PC-9 (cell line): ENCODE measurements around the gene PIBF1. TPM values are rescaled to one million over a fixed set of nuclear protein-coding genes. Genes with fewer than 3 reads are reported as not detected.

Experiments
- BruUV-seq: library from RNA; stranded (reverse); fragments of 400-500 nt; replicated peaks from 2 replicates; lab custom pipeline; 2021; lab: Mats Ljungman, UMichigan
- CTCF ChIA-PET: fragments of 300-600 bp; sonication (Branson Sonifier 250); formaldehyde crosslinking; loops from one replicate; lab custom pipeline; 2022; ENCODE audit warnings: antibody characterized with exemption; lab: Charles Lee
- POLR2A ChIA-PET: fragments of 300-600 bp; sonication (Branson Sonifier 250); formaldehyde crosslinking; loops from one replicate; lab custom pipeline; 2022; ENCODE audit warnings: antibody characterized with exemption; ENCODE audit not compliant: unreplicated experiment; lab: Charles Lee
- DNase-seq, 2 experiments: peaks; one replicate each; pipeline versions ENCODE4 v3.0.0 to v3.0.0-alpha.2; 2015 to 2022; ENCODE audit warnings: mixed read lengths in 1 of 2
- H2AFZ ChIP-seq: fragments of 200-600 bp; sonication (generic); 2 replicates; pipeline ENCODE4 v1.8.1; 2017; ENCODE audit warnings: antibody characterized with exemption
- H3F3A ChIP-seq: fragments of 200-600 bp; sonication (generic); 2 replicates; pipeline ENCODE4 v1.8.1; 2017; ENCODE audit warnings: antibody characterized with exemption, mild to moderate bottlenecking, low read depth; ENCODE audit not compliant: insufficient read depth
- H3K27ac ChIP-seq: fragments of 200-600 bp; sonication (generic); 2 replicates; pipeline ENCODE4 v1.6.1; 2016; ENCODE audit warnings: mixed run types
- H3K27me3 ChIP-seq: fragments of 200-600 bp; sonication (generic); 2 replicates; pipeline ENCODE4 v1.6.1; 2016; ENCODE audit warnings: low read depth, mixed run types; ENCODE audit not compliant: insufficient read depth
- H3K36me3 ChIP-seq: fragments of 200-600 bp; sonication (generic); 2 replicates; pipeline ENCODE4 v1.6.1; 2016; ENCODE audit warnings: low read depth, mixed run types
- H3K4me1 ChIP-seq: fragments of 200-600 bp; sonication (generic); replicated peaks from 2 replicates; pipeline ENCODE4 v1.6.1; 2016; ENCODE audit warnings: mixed run types; ENCODE audit not compliant: insufficient read depth
- H3K4me2 ChIP-seq: fragments of 200-600 bp; sonication (generic); 2 replicates; pipeline ENCODE4 v1.6.1; 2017; ENCODE audit warnings: mixed run types
- H3K4me3 ChIP-seq: fragments of 200-600 bp; sonication (generic); 2 replicates; pipeline ENCODE4 v1.6.1; 2016; ENCODE audit warnings: mixed run types
- H3K79me2 ChIP-seq: fragments of 200-600 bp; sonication (generic); 2 replicates; pipeline ENCODE4 v1.6.1; 2017; ENCODE audit warnings: low read depth, mixed run types
- H3K9me2 ChIP-seq: fragments of 200-600 bp; sonication (generic); 2 replicates; pipeline ENCODE4 v1.8.1; 2017; ENCODE audit warnings: mild to moderate bottlenecking; ENCODE audit not compliant: insufficient read depth
- H3K9me3 ChIP-seq: fragments of 200-600 bp; sonication (generic); 2 replicates; pipeline ENCODE4 v1.8.1; 2016; ENCODE audit warnings: low read depth; ENCODE audit not compliant: insufficient read depth
- H4K20me1 ChIP-seq: fragments of 200-600 bp; sonication (generic); 2 replicates; pipeline ENCODE4 v1.8.1; 2017; ENCODE audit not compliant: insufficient read depth
- CTCF ChIP-seq: fragments of 200-600 bp; sonication (generic); conservative IDR thresholded peaks from 2 replicates; pipeline ENCODE4 v1.6.1; 2017; ENCODE audit warnings: mixed run types, antibody characterized with exemption, mild to moderate bottlenecking, moderate library complexity
- EZH2 ChIP-seq: fragments of 200-600 bp; sonication (generic); IDR thresholded peaks from 2 replicates; pipeline ENCODE4 v1.8.0; 2017; ENCODE audit warnings: antibody characterized with exemption, low read depth
- intact Hi-C: fragments of 100-400 bp; cut with micrococcal nuclease; formaldehyde crosslinking; loops from one replicate; pipeline ENCODE4 v1.10.0; 2022; ENCODE audit not compliant: unreplicated experiment
- total RNA-seq: library from RNA; stranded (reverse); gene quantifications from 2 replicates; pipeline ENCODE4 v1.2.3, GENCODE V29; 2021

PIBF1 gene
- total RNA-seq, 1 experiment from 2014 or later: 20.3 TPM

- Histone ChIP-seq H4K20me1 (no peaks in the 10 kb centered on the region), H3K4me1 (no peaks in the 10 kb centered on the region), H3K9me3 (peaks cover 5% of the 10 kb centered on the region; the same call in 1 of the 2 replicates), H3K4me3 (no peak overlapping the region), H3K27me3 (no peaks in the 10 kb centered on the region), H3K27ac (no peak overlapping the region), H3K4me2 (no peak overlapping the region), H3K36me3 (0 out of 2 replicates have a peak, but pooled peaks cover 2% of the 10 kb centered on the region), H3K9me2 (no peaks in the 10 kb centered on the region), H3F3A (peaks cover 6% of the 10 kb centered on the region; the same call in 1 of the 2 replicates), H3K79me2 (no peaks in the 10 kb centered on the region), H2AFZ (no peak overlapping the region)
- TF ChIP-seq CTCF: no peak
- no peak for TF ChIP-seq EZH2
- ChIA-PET POLR2A (no interaction called here), CTCF (no interaction called here)
- no peak for DNase-seq
- intact Hi-C loops: no loop called here
- no TSS peak for BruUV-seq
Observed at GRCh38 chr13:72998012-72998411, 216.1 kb downstream of the PIBF1 start.

- CTCF ChIA-PET: no interaction called here
- no peaks in the 10 kb centered on the region for H3K4me1 ChIP-seq
- no peak overlapping the region for H2AFZ ChIP-seq
- no peaks in the 10 kb centered on the region for H3K79me2 ChIP-seq
- no peak overlapping the region for H3K4me2 ChIP-seq
- intact Hi-C loops: no loop called here
- TF ChIP-seq EZH2 (no peak), CTCF (no peak)
- no TSS peak for BruUV-seq
- H4K20me1 ChIP-seq: no peaks in the 10 kb centered on the region
- H3F3A ChIP-seq: peaks cover 6% of the 10 kb centered on the region; the same call in 1 of the 2 replicates
- POLR2A ChIA-PET: no interaction called here
- H3K27me3 ChIP-seq: no peaks in the 10 kb centered on the region
- peak overlapping the region; percentile 33 for H3K27ac ChIP-seq
- H3K4me3 ChIP-seq: no peak overlapping the region
- no peaks in the 10 kb centered on the region for H3K9me2 ChIP-seq
- H3K9me3 ChIP-seq: peaks cover 5% of the 10 kb centered on the region; the same call in 1 of the 2 replicates
- peak; percentile 6 to 49 for DNase-seq
- 0 out of 2 replicates have a peak, but pooled peaks cover 2% of the 10 kb centered on the region for H3K36me3 ChIP-seq
Observed at GRCh38 chr13:73000027-73000674, 218.2 kb downstream of the PIBF1 start.

GRCh38 chr13:73001971-73002370, 220.0 kb downstream of the PIBF1 start:
- Histone ChIP-seq H3K4me2 (no peak overlapping the region), H3K79me2 (no peaks in the 10 kb centered on the region), H4K20me1 (no peaks in the 10 kb centered on the region), H3K36me3 (0 out of 2 replicates have a peak, but pooled peaks cover 2% of the 10 kb centered on the region), H3F3A (peaks cover 6% of the 10 kb centered on the region; the same call in 1 of the 2 replicates), H3K9me2 (no peaks in the 10 kb centered on the region), H3K9me3 (peaks cover 5% of the 10 kb centered on the region; the same call in 1 of the 2 replicates), H3K4me3 (no peak overlapping the region), H3K4me1 (no peaks in the 10 kb centered on the region), H3K27me3 (no peaks in the 10 kb centered on the region), H2AFZ (no peak overlapping the region), H3K27ac (no peak overlapping the region)
- CTCF ChIA-PET: interaction anchor here (0.6 kb wide), 1 partner anchor 1082 kb away, joined by 3 read pairs; no protein-coding TSS in a partner anchor
- no TSS peak for BruUV-seq
- intact Hi-C loops: no loop called here
- TF ChIP-seq CTCF (no peak), EZH2 (no peak)
- no peak for DNase-seq
- POLR2A ChIA-PET: no interaction called here
